Measurements from ENCODE around the gene TCAF1. TPM values are rescaled to one million over a fixed set of nuclear protein-coding genes. Genes with fewer than 3 reads are reported as not detected.

The TCAF1 gene
- total and polyA plus RNA-seq, 2 donors (not counting 3 experiments of a cell fraction or from before 2014, with no cell fraction given) = 29.0 to 48.3 TPM

- no peak overlapping the region for H3K4me2 ChIP-seq (ENCODE audit: insufficient read depth, low read length)
Observed at GRCh38 chr7:143886826-143887477, 15.0 kb downstream of the TCAF1 start.

More at GRCh38 chr7:143886826-143887477, 15.0 kb downstream of the TCAF1 start:
- no peak for TF ChIP-seq EZH2 (IDR thresholded peaks at IDR 0.05; ENCODE audit: borderline replicate concordance, low read depth, low read length, severe bottlenecking)
- TF ChIP-seq POLR2AphosphoS5 (IDR thresholded peaks at IDR 0.05; ENCODE audit: insufficient read depth, low read depth, low read length) = no peak
- TF ChIP-seq, protein P1, sequence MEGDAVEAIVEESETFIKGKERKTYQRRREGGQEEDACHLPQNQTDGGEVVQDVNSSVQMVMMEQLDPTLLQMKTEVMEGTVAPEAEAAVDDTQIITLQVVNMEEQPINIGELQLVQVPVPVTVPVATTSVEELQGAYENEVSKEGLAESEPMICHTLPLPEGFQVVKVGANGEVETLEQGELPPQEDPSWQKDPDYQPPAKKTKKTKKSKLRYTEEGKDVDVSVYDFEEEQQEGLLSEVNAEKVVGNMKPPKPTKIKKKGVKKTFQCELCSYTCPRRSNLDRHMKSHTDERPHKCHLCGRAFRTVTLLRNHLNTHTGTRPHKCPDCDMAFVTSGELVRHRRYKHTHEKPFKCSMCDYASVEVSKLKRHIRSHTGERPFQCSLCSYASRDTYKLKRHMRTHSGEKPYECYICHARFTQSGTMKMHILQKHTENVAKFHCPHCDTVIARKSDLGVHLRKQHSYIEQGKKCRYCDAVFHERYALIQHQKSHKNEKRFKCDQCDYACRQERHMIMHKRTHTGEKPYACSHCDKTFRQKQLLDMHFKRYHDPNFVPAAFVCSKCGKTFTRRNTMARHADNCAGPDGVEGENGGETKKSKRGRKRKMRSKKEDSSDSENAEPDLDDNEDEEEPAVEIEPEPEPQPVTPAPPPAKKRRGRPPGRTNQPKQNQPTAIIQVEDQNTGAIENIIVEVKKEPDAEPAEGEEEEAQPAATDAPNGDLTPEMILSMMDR (IDR thresholded peaks at IDR 0.05; ENCODE audit: extremely low read depth in 1 of 2, insufficient read depth in 1 of 2, low read depth in 1 of 2, low read length in 2 of 2) = no peak
- TF ChIP-seq MYC (IDR thresholded peaks at IDR 0.05; ENCODE audit: low read depth, low read length) = no peak
- TF ChIP-seq JUN (IDR thresholded peaks at IDR 0.05; ENCODE audit: borderline replicate concordance, insufficient read depth, insufficient read length, low read depth) = no peak
- TF ChIP-seq MAX (IDR thresholded peaks at IDR 0.05; ENCODE audit: insufficient read depth, insufficient read length) = no peak
- TF ChIP-seq FOS (IDR thresholded peaks at IDR 0.05; ENCODE audit: borderline replicate concordance, insufficient read depth, low read length) = no peak
- TF ChIP-seq GATA2 (IDR thresholded peaks at IDR 0.05; ENCODE audit: insufficient read depth, insufficient read length, low read depth, low read length) = no peak
- no peak for TF ChIP-seq POLR2A (IDR thresholded peaks at IDR 0.05; ENCODE audit: low read depth, low read length)
- no peak overlapping the region for H2AFZ ChIP-seq (ENCODE audit: low read depth, low read length)
- no peaks in the 10 kb centered on the region for H3K9me3 ChIP-seq (replicated peaks; ENCODE audit: control insufficient read depth, insufficient read depth, low read length)
- no peak for FAIRE-seq
- peaks cover 11% of the 10 kb centered on the region for H3K79me2 ChIP-seq (ENCODE audit: control insufficient read depth, insufficient read depth, low read length)
- H3K27me3 ChIP-seq (ENCODE audit: control insufficient read depth in 2 of 2, insufficient read depth in 2 of 2, low read length in 2 of 2) = no peaks in the 10 kb centered on the region
- intact Hi-C loops (cut with micrococcal nuclease) (no loop called here), dilution Hi-C loops (cut with MboI; ENCODE audit: extremely low pct_ligation_motif_present, low sequenced_read_pairs) (no loop called here)
- no peak overlapping the region for H3K4me3 ChIP-seq (replicated peaks in 1 of 3; ENCODE audit: insufficient read depth in 1 of 3, low read depth in 1 of 3, low read length in 3 of 3)
- DNase-seq (ENCODE audit: low read depth, low spot score) = no peak
- no peaks in the 10 kb centered on the region for H4K20me1 ChIP-seq (replicated peaks; ENCODE audit: control insufficient read depth, extremely low read depth, insufficient read depth, low read length)
- no peaks in the 10 kb centered on the region for H3K9me1 ChIP-seq (replicated peaks; ENCODE audit: control insufficient read depth, extremely low read depth, insufficient read depth, low read length)
- no peak overlapping the region for H3K9ac ChIP-seq (replicated peaks; ENCODE audit: extremely low read depth, insufficient read depth, low read length)
- POLR2A ChIA-PET = interaction anchor here (0.7 kb wide), 2 partner anchors 13 to 1445 kb away, joined by 5 to 9 read pairs; no protein-coding TSS in a partner anchor
- CTCF ChIA-PET = interaction anchor here (1.4 kb wide), 1 partner anchor 15 kb away, joined by 3 read pairs; the partner anchor contains the start of gene TCAF1
- H3K36me3 ChIP-seq (ENCODE audit: control insufficient read depth in 2 of 2, extremely low read depth in 1 of 2, insufficient read depth in 2 of 2, low read length in 2 of 2) = no peaks in the 10 kb centered on the region
- peaks cover 21% of the 10 kb centered on the region for H3K4me1 ChIP-seq (ENCODE audit: control insufficient read depth, extremely low read depth, insufficient read depth, low read length)
- H3K27ac ChIP-seq (ENCODE audit: insufficient read depth, low read depth, low read length) = no peak overlapping the region
- BruUV-seq (replicated peaks) = no TSS peak
